Upper lobe of left lung (tissue), 6 donors: ENCODE measurements around the gene PCSK6. TPM values are rescaled to one million over a fixed set of nuclear protein-coding genes. Genes with fewer than 3 reads are reported as not detected.
A peak's percentile ranks its signal among the peaks of the same experiment; 100 is the strongest.

ENCODE experiments used
- ATAC-seq, 2 donors: fragments of 200-7000 bp; cut with Tn5 transposase; one replicate each; pipeline ENCODE4 v1.9.1; 2022; ENCODE audit warnings: mild to moderate bottlenecking in 2 of 2, moderate library complexity in 2 of 2; ENCODE audit not compliant: low FRiP score in 2 of 2
- DNase-seq, 2 donors: peaks; one replicate each; pipeline ENCODE4 v3.0.0-alpha.2; 2019 to 2020
- H3K27ac ChIP-seq, 4 donors: fragments of 200-600 bp; sonication (generic); one replicate each; pipeline ENCODE4 v1.5.1; 2016 to 2019
- H3K27me3 ChIP-seq, 4 donors: fragments of 200-600 bp; sonication (generic); one replicate each; pipeline ENCODE4 v1.5.1; 2017 to 2019
- H3K36me3 ChIP-seq, 4 donors: fragments of 200-600 bp; sonication (generic); one replicate each; pipeline ENCODE4 v1.5.1; 2016 to 2019
- H3K4me1 ChIP-seq, 4 donors: fragments of 200-600 bp; sonication (generic); one replicate each; pipeline ENCODE4 v1.5.1; 2018 to 2019
- H3K4me3 ChIP-seq, 4 donors: fragments of 200-600 bp; sonication (generic); one replicate each; pipeline ENCODE4 v1.5.1; 2017 to 2019; ENCODE audit warnings: mild to moderate bottlenecking in 2 of 4, moderate library complexity in 1 of 4
- H3K9me3 ChIP-seq, 4 donors: fragments of 200-600 bp; sonication (generic); one replicate each; pipeline ENCODE4 v1.5.1; 2018 to 2019
- CTCF ChIP-seq, 6 experiments: fragments of 450-650 bp in 4 of 6; fragments of 200-600 bp in 2 of 6; sonication (generic) in 2 of 6; IDR thresholded peaks; one replicate each; pipeline ENCODE4 v1.5.1; 2016 to 2019; ENCODE audit warnings: antibody characterized with exemption in 6 of 6
- EP300 ChIP-seq, 4 donors: sonication (generic); formaldehyde crosslinking; IDR thresholded peaks; one replicate each; pipeline ENCODE4 v1.5.1; 2017; ENCODE audit warnings: antibody characterized with exemption in 4 of 4, control low read depth in 2 of 4
- POLR2A ChIP-seq, 4 donors: fragments of 450-650 bp; IDR thresholded peaks; one replicate each; pipeline ENCODE4 v1.5.1; 2016 to 2017; ENCODE audit warnings: antibody characterized with exemption in 4 of 4, mild to moderate bottlenecking in 2 of 4
- POLR2AphosphoS5 ChIP-seq, 2 donors: sonication (generic); formaldehyde crosslinking; IDR thresholded peaks; one replicate each; pipeline ENCODE4 v1.5.1; 2017; ENCODE audit warnings: antibody characterized with exemption in 2 of 2
- WGBS, 2 donors: methylation state at CpG; one replicate each; pipeline ENCODE4 v1.1.5; 2017 to 2018; 5-methylcytosine and 5-hydroxymethylcytosine counted together
- total RNA-seq, 6 donors: library from RNA; depleted of rRNA in 4 of 6; stranded (reverse); fragments of >200 nt in 4 of 6; gene quantifications; one replicate each; pipeline versions ENCODE4 v1.1.0 to v1.2.1, GENCODE V29; 2016 to 2021
- donor health status: DM: no; HTN: no; CAD: no; lungs with moderate emphysema.
- donor health status: DM: no; HTN: yes; CAD: no; lungs with severe emphysema.

The PCSK6 gene
- total RNA-seq, 6 donors from 2014 or later: 3.1 to 24.4 (median 5.5) TPM

GRCh38 chr15:101264911-101265641, 224.4 kb downstream of the PCSK6 start:
- WGBS, 2 donors: 75 to 86% methylated on average over 16 to 17 of the region's 17 CpGs
- no peak for ATAC-seq
- no peaks in the 10 kb centered on the region for H3K27me3 ChIP-seq
- no peaks in the 10 kb centered on the region for H3K4me1 ChIP-seq
- no peak overlapping the region for H3K4me3 ChIP-seq
- peaks cover 0 to 10% (median 1%) of the 10 kb centered on the region in 4 donors for H3K36me3 ChIP-seq
- TF ChIP-seq POLR2A (IDR thresholded peaks at IDR 0.05) (no peak), CTCF (IDR thresholded peaks at IDR 0.05) (no peak), POLR2AphosphoS5 (IDR thresholded peaks at IDR 0.05) (no peak), EP300 (IDR thresholded peaks at IDR 0.05) (no peak)
- H3K27ac ChIP-seq: peak overlapping the region in 1 of 4 donors; percentile 41
- DNase-seq: no peak
- H3K9me3 ChIP-seq: no peaks in the 10 kb centered on the region

GRCh38 chr15:101264011-101264410, 225.5 kb downstream of the PCSK6 start:
- no peaks in the 10 kb centered on the region for H3K27me3 ChIP-seq
- H3K4me1 ChIP-seq: no peaks in the 10 kb centered on the region
- ATAC-seq (no peak), DNase-seq (no peak)
- no peak overlapping the region for H3K27ac ChIP-seq
- no peak for TF ChIP-seq POLR2AphosphoS5 (IDR thresholded peaks at IDR 0.05)
- TF ChIP-seq POLR2A (IDR thresholded peaks at IDR 0.05): no peak
- 88 to 91% methylated on average over 4 of the region's 4 CpGs for WGBS, 2 donors
- H3K9me3 ChIP-seq: no peaks in the 10 kb centered on the region
- no peak overlapping the region for H3K4me3 ChIP-seq
- no peaks in the 10 kb centered on the region for H3K36me3 ChIP-seq

- ATAC-seq (no peak), DNase-seq (no peak)
- Histone ChIP-seq H3K27me3 (no peaks in the 10 kb centered on the region), H3K36me3 (no peaks in the 10 kb centered on the region), H3K4me1 (no peaks in the 10 kb centered on the region), H3K27ac (no peak overlapping the region), H3K4me3 (no peak overlapping the region), H3K9me3 (no peaks in the 10 kb centered on the region)
- WGBS, 2 donors: 65 to 79% methylated on average over 4 of the region's 4 CpGs
- TF ChIP-seq POLR2AphosphoS5 (IDR thresholded peaks at IDR 0.05) (no peak), CTCF (IDR thresholded peaks at IDR 0.05) (no peak)
Observed at GRCh38 chr15:101262551-101262950, 227.0 kb downstream of the PCSK6 start.

DNA sequence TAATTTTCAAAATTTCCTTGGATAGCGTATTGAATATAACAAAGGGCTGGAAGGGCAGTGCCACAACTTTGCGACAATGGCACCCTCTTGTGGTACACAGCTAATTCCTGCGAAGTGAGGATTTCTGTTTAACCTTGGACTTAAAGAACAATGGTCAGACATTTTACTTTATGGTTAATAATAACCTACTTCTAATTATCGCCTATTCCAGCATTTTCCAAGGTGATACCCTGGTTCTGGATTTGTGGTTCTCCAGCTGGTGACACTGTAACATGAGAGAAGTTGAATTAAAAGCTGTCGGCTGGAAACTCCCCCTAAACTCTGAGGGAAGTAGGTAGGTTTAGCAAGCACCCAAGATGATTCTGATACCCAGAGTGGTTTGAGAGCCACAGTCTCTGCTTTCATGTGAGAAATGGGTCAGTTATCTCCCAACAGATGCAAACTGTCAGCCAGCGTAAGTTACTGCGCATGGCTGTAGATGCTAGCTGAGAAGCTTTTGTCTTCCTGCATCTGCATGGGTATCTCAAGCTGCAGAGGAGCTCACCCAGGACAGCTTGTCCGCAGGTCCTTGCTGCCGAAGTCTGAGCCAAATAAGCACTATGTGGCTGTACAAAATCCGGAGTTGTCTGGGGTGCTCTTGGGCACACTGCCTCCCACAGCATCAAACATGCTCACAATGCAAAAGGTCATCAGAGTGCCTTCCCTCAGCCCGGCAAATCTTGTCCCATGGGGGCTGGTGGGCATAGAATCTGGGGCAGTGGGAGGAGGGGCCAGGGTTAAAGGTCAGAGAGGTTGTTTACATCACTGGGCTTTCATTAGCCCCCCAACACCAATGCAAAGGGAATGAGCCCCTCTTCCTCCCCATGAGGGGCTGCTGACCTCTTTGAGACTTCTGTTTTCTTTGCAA, 231.0 kb downstream of the PCSK6 start:
- Histone ChIP-seq H3K27me3 (no peaks in the 10 kb centered on the region), H3K4me1 (no peaks in the 10 kb centered on the region), H3K27ac (no peak overlapping the region), H3K9me3 (no peaks in the 10 kb centered on the region), H3K36me3 (no peaks in the 10 kb centered on the region), H3K4me3 (no peak overlapping the region)
- peak in 1 of 2 donors; percentile 58 for DNase-seq
- ATAC-seq: peak in 1 of 2 donors; percentile 89
- WGBS, 2 donors: 32 to 36% methylated on average over 11 of the region's 11 CpGs
- TF ChIP-seq POLR2AphosphoS5 (IDR thresholded peaks at IDR 0.05): no peak
- TF ChIP-seq CTCF (IDR thresholded peaks at IDR 0.05): peak; percentile 68 to 88 (median 82)

DNA sequence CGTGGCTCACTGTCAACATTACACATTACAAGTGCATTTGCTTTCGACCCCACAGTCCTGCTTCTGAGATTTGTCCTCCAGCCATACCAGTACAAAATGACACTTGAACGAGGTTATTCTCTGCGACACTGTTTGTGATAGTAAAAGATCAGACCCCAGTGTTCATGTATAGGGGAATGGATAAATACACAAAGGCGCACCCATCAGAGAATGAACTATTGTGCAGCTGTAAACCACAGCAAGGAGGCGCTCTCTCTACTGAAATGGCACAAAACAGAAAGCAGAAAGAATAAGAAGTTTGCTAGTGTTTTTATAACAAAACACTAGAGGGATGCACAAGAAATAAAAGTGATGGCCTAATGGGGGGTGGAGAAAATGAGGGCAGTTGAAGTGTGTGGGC, 232.8 kb downstream of the PCSK6 start:
- Histone ChIP-seq H3K36me3 (no peaks in the 10 kb centered on the region), H3K4me1 (peaks cover 3 to 10% (median 6%) of the 10 kb centered on the region in 4 donors), H3K27ac (no peak overlapping the region), H3K4me3 (no peak overlapping the region), H3K27me3 (no peaks in the 10 kb centered on the region), H3K9me3 (no peaks in the 10 kb centered on the region)
- TF ChIP-seq CTCF (IDR thresholded peaks at IDR 0.05) (peak in 1 of 6 experiments; percentile 7), POLR2A (IDR thresholded peaks at IDR 0.05) (no peak)
- WGBS, 2 donors: 86 to 90% methylated on average over 6 of the region's 6 CpGs
- no peak for ATAC-seq
- no peak for DNase-seq
